GM23338 (cell line): ENCODE measurements around the gene MGLL. TPM values are rescaled to one million over a fixed set of nuclear protein-coding genes. Genes with fewer than 3 reads are reported as not detected.

Experiments
- ATAC-seq: fragments of 200-7000 bp; cut with Tn5 transposase; 3 replicates; pipeline ENCODE4 v1.9.1; 2020
- DNase-seq: peaks from one replicate; pipeline ENCODE4 v3.0.0-alpha.2; 2015; ENCODE audit warnings: low spot score
- H2AFZ ChIP-seq: fragments of 200-600 bp; sonication (generic); 2 replicates; pipeline ENCODE4 v1.8.0; 2016; ENCODE audit warnings: antibody characterized with exemption, mild to moderate bottlenecking, moderate library complexity
- H3F3A ChIP-seq: fragments of 200-600 bp; sonication (generic); replicated peaks from 2 replicates; pipeline ENCODE4 v1.8.0; 2017; ENCODE audit warnings: antibody characterized with exemption, mixed run types, low read depth
- H3K27ac ChIP-seq: fragments of 200-600 bp; sonication (generic); 2 replicates; pipeline ENCODE4 v1.6.1; 2016; ENCODE audit warnings: low read depth
- H3K27me3 ChIP-seq: fragments of 200-600 bp; sonication (generic); 2 replicates; pipeline ENCODE4 v1.8.0; 2016; ENCODE audit warnings: mild to moderate bottlenecking, mixed run types, moderate library complexity; ENCODE audit not compliant: insufficient read depth
- H3K36me3 ChIP-seq: fragments of 200-600 bp; sonication (generic); 2 replicates; pipeline ENCODE4 v1.8.0; 2016; ENCODE audit warnings: mild to moderate bottlenecking; ENCODE audit not compliant: insufficient read depth
- H3K4me1 ChIP-seq: fragments of 200-600 bp; sonication (generic); 2 replicates; pipeline ENCODE4 v1.8.0; 2016; ENCODE audit warnings: mild to moderate bottlenecking, moderate library complexity; ENCODE audit not compliant: insufficient read depth
- H3K4me2 ChIP-seq: fragments of 200-600 bp; sonication (generic); 2 replicates; pipeline ENCODE4 v1.7.1; 2017; ENCODE audit warnings: mixed run types
- H3K4me3 ChIP-seq: fragments of 200-600 bp; sonication (generic); 2 replicates; pipeline ENCODE4 v1.6.1; 2016; ENCODE audit warnings: mixed run types
- H3K79me2 ChIP-seq: fragments of 200-600 bp; sonication (generic); replicated peaks from 2 replicates; pipeline ENCODE4 v1.8.0; 2017; ENCODE audit warnings: mild to moderate bottlenecking; ENCODE audit not compliant: insufficient read depth
- H3K9me2 ChIP-seq: fragments of 200-600 bp; sonication (generic); 2 replicates; pipeline ENCODE4 v1.8.0; 2017; ENCODE audit not compliant: insufficient read depth
- H4K20me1 ChIP-seq: fragments of 200-600 bp; sonication (generic); replicated peaks from 2 replicates; pipeline ENCODE4 v1.8.0; 2017; ENCODE audit warnings: mild to moderate bottlenecking; ENCODE audit not compliant: insufficient read depth
- H3K27ac Mint-ChIP-seq: 2 replicates; pipeline ENCODE4 v1.8.0; 2020; ENCODE audit warnings: inconsistent platforms, mild to moderate bottlenecking, moderate library complexity, mixed read lengths
- H3K27me3 Mint-ChIP-seq: 3 replicates; pipeline ENCODE4 v1.8.0; 2022; ENCODE audit warnings: low read depth, mild to moderate bottlenecking, moderate library complexity, mixed read lengths, inconsistent platforms; ENCODE audit not compliant: insufficient read depth, poor library complexity
- H3K36me3 Mint-ChIP-seq: 3 replicates; pipeline ENCODE4 v1.8.0; 2021; ENCODE audit warnings: low read depth, mild to moderate bottlenecking, inconsistent platforms, moderate library complexity, mixed read lengths
- H3K4me1 Mint-ChIP-seq: 3 replicates; pipeline ENCODE4 v1.8.0; 2020; ENCODE audit warnings: mild to moderate bottlenecking, inconsistent platforms, mixed read lengths
- H3K4me3 Mint-ChIP-seq: 3 replicates; pipeline ENCODE4 v1.8.0; 2021; ENCODE audit warnings: moderate library complexity, mild to moderate bottlenecking, inconsistent platforms, mixed read lengths
- H3K9me3 Mint-ChIP-seq: 3 replicates; pipeline ENCODE4 v1.8.0; 2020; ENCODE audit warnings: moderate library complexity, mild to moderate bottlenecking, inconsistent platforms, mixed read lengths
- CREB1 ChIP-seq: fragments of 250-450 bp; sonication (Bioruptor Pico); IDR thresholded peaks from 2 replicates; pipeline ENCODE4 v1.5.0; 2020; ENCODE audit warnings: low read depth, mild to moderate bottlenecking, moderate library complexity
- EZH2 ChIP-seq: fragments of 200-600 bp; sonication (generic); IDR thresholded peaks from one replicate; pipeline ENCODE4 v1.8.0; 2017; ENCODE audit warnings: antibody characterized with exemption, mild to moderate bottlenecking, low read depth; ENCODE audit not compliant: unreplicated experiment
- EZH2phosphoT487 ChIP-seq: fragments of 200-600 bp; sonication (generic); IDR thresholded peaks from one replicate; pipeline ENCODE4 v1.8.1; 2018; ENCODE audit warnings: antibody characterized with exemption; ENCODE audit not compliant: unreplicated experiment
- JUNB ChIP-seq: IDR thresholded peaks from one replicate; pipeline ENCODE4 v1.6.1; 2016; ENCODE audit warnings: antibody characterized with exemption; ENCODE audit not compliant: unreplicated experiment
- NANOG ChIP-seq: IDR thresholded peaks from 2 replicates; pipeline ENCODE4 v1.6.1; 2016; ENCODE audit warnings: antibody characterized with exemption, borderline replicate concordance
- POLR2AphosphoS5 ChIP-seq: IDR thresholded peaks from 2 replicates; pipeline ENCODE4 v1.6.1; 2016; ENCODE audit warnings: antibody characterized with exemption, low read depth
- STAT1 ChIP-seq: IDR thresholded peaks from one replicate; pipeline ENCODE4 v1.6.1; 2016; ENCODE audit warnings: antibody characterized with exemption; ENCODE audit not compliant: unreplicated experiment
- ZNF114 ChIP-seq: fragments of 250-450 bp; sonication (Bioruptor Pico); IDR thresholded peaks from 2 replicates; pipeline ENCODE4 v1.5.0; 2020; ENCODE audit warnings: mild to moderate bottlenecking, moderate library complexity
- ZNF331 ChIP-seq: fragments of 250-450 bp; sonication (Bioruptor Pico); IDR thresholded peaks from 2 replicates; pipeline ENCODE4 v1.5.0; 2020; ENCODE audit warnings: low read depth, mild to moderate bottlenecking, moderate library complexity
- polyA plus RNA-seq: library from polyadenylated mRNA; unstranded; fragments of >200 nt; fragmentation: Nextera tagmentation; extraction: Ambion mirVana; gene quantifications from 2 replicates; pipeline ENCODE4 v1.2.1, GENCODE V29; 2016
- total RNA-seq: library from RNA; depleted of rRNA; stranded (reverse); fragments of >200 nt; shearing (Covaris generic); gene quantifications from 2 replicates; pipeline ENCODE4 v1.2.3, GENCODE V29; 2014
- TF ChIP-seq, protein P1 (sequence below): IDR thresholded peaks from one replicate; pipeline ENCODE4 v1.6.1; 2018; ENCODE audit warnings: antibody characterized with exemption; ENCODE audit not compliant: unreplicated experiment
- TF ChIP-seq, protein P2 (sequence below), 2 experiments: fragments of 200-600 bp in 1 of 2; sonication (generic) in 1 of 2; conservative IDR thresholded peaks; 2 replicates each; pipeline versions ENCODE4 v1.5.1 to v1.6.1; 2016 to 2017; ENCODE audit warnings: antibody characterized with exemption in 2 of 2, low read depth in 2 of 2, mild to moderate bottlenecking in 2 of 2, moderate library complexity in 1 of 2
- TF ChIP-seq, protein P3 (sequence below): IDR thresholded peaks from 2 replicates; pipeline ENCODE4 v1.6.1; 2016; ENCODE audit warnings: antibody characterized with exemption

Gene MGLL
- total and polyA plus RNA-seq, 2 experiments from 2014 or later: 0.71 to 0.83 TPM

DNA sequence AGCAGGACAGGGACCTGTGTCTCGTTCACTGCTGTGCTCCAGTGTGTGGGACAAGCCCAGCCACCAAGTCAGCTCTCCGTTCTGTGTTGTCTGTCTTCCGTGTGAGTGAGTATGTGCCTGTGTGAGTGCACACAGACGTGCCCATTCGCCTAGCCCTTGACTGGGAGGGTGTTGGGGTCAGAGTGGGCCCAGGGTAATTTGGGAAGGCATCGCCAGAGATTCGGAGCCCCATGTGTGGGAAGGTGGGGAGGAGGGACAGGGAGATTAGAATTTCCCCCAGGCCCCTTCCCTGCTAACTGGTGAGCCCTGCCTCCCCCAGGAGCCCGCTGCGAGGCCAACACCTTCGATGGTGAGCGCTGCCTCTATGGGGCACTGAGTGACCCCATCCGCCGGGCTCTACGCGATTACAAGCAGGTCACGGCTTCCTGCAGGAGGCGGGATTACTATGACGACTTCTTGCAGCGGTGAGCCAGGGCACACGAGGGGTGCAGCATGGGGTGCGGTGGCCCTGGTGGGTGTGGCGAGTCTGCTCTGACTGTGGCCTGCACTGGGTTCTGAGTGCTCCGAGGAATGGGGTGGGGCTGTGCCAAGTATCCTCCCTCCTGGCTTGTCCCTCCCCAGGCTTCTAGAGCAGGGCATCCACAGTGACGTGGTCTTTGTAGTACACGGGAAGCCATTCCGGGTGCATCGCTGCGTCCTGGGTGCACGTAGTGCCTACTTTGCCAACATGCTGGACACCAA lies 146.5 kb downstream of the MGLL start (continued):
- TF ChIP-seq, protein P1, sequence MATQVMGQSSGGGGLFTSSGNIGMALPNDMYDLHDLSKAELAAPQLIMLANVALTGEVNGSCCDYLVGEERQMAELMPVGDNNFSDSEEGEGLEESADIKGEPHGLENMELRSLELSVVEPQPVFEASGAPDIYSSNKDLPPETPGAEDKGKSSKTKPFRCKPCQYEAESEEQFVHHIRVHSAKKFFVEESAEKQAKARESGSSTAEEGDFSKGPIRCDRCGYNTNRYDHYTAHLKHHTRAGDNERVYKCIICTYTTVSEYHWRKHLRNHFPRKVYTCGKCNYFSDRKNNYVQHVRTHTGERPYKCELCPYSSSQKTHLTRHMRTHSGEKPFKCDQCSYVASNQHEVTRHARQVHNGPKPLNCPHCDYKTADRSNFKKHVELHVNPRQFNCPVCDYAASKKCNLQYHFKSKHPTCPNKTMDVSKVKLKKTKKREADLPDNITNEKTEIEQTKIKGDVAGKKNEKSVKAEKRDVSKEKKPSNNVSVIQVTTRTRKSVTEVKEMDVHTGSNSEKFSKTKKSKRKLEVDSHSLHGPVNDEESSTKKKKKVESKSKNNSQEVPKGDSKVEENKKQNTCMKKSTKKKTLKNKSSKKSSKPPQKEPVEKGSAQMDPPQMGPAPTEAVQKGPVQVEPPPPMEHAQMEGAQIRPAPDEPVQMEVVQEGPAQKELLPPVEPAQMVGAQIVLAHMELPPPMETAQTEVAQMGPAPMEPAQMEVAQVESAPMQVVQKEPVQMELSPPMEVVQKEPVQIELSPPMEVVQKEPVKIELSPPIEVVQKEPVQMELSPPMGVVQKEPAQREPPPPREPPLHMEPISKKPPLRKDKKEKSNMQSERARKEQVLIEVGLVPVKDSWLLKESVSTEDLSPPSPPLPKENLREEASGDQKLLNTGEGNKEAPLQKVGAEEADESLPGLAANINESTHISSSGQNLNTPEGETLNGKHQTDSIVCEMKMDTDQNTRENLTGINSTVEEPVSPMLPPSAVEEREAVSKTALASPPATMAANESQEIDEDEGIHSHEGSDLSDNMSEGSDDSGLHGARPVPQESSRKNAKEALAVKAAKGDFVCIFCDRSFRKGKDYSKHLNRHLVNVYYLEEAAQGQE: no peak
- TF ChIP-seq JUNB: no peak

DNA sequence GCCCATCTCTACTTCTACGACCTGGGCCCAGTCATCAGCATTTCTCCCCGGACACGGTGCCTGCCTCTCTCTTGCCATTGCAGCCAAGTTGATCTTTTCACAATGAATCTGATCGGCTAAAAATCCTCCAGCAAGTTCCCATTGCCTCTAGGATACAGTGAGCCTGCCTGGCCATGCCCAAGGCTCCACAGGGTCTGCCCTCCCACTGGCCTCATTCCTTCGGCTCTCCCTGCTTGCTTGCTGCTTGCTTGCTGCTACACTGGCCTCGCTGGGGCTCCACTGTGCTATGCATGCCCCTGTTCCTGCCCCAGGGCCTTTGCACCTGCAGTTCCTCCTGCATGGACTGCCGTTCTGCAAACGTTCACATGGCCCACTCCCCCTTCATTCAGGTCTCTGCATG lies 147.5 kb downstream of the MGLL start:
- H3K4me1 Mint-ChIP-seq: peaks cover 17% of the 10 kb centered on the region
- Histone ChIP-seq H3F3A (no peaks in the 10 kb centered on the region), H3K36me3 (no peaks in the 10 kb centered on the region), H3K4me2 (no peak overlapping the region), H3K4me1 (peaks cover 5% of the 10 kb centered on the region; the same call in 1 of the 2 replicates), H3K9me2 (no peaks in the 10 kb centered on the region), H3K79me2 (no peaks in the 10 kb centered on the region), H4K20me1 (no peaks in the 10 kb centered on the region), H2AFZ (no peak overlapping the region), H3K4me3 (no peak overlapping the region), H3K27me3 (no peaks in the 10 kb centered on the region), H3K27ac (no peak overlapping the region)
- H3K9me3 Mint-ChIP-seq: peaks cover 5% of the 10 kb centered on the region; the same call in 2 of the 3 replicates
- DNase-seq (no peak), ATAC-seq (no peak)
- peaks cover 12% of the 10 kb centered on the region for H3K27me3 Mint-ChIP-seq
- H3K27ac Mint-ChIP-seq: no peak overlapping the region
- no peaks in the 10 kb centered on the region; the same call in 2 of the 3 replicates for H3K36me3 Mint-ChIP-seq
- peak overlapping the region; percentile 50; the same call in 2 of the 3 replicates for H3K4me3 Mint-ChIP-seq
- TF ChIP-seq, protein P1: no peak
- TF ChIP-seq CREB1: no peak
- no peak for TF ChIP-seq JUNB
- no peak for TF ChIP-seq ZNF331 (CRISPR knock-in tag)
- no peak for TF ChIP-seq NANOG
- no peak for TF ChIP-seq ZNF114 (CRISPR knock-in tag)
- TF ChIP-seq, protein P2, sequence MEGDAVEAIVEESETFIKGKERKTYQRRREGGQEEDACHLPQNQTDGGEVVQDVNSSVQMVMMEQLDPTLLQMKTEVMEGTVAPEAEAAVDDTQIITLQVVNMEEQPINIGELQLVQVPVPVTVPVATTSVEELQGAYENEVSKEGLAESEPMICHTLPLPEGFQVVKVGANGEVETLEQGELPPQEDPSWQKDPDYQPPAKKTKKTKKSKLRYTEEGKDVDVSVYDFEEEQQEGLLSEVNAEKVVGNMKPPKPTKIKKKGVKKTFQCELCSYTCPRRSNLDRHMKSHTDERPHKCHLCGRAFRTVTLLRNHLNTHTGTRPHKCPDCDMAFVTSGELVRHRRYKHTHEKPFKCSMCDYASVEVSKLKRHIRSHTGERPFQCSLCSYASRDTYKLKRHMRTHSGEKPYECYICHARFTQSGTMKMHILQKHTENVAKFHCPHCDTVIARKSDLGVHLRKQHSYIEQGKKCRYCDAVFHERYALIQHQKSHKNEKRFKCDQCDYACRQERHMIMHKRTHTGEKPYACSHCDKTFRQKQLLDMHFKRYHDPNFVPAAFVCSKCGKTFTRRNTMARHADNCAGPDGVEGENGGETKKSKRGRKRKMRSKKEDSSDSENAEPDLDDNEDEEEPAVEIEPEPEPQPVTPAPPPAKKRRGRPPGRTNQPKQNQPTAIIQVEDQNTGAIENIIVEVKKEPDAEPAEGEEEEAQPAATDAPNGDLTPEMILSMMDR (conservative IDR thresholded peaks at IDR 0.05; ENCODE audit: low read depth in 2 of 2): no peak
- no peak for TF ChIP-seq EZH2
- TF ChIP-seq EZH2phosphoT487: no peak
- no peak for TF ChIP-seq STAT1
- TF ChIP-seq, protein P3, sequence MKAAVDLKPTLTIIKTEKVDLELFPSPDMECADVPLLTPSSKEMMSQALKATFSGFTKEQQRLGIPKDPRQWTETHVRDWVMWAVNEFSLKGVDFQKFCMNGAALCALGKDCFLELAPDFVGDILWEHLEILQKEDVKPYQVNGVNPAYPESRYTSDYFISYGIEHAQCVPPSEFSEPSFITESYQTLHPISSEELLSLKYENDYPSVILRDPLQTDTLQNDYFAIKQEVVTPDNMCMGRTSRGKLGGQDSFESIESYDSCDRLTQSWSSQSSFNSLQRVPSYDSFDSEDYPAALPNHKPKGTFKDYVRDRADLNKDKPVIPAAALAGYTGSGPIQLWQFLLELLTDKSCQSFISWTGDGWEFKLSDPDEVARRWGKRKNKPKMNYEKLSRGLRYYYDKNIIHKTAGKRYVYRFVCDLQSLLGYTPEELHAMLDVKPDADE: no peak
- no peak for TF ChIP-seq POLR2AphosphoS5
